Occipital lobe (tissue), 2 donors: ENCODE data around the gene SLC5A11. TPM values are rescaled to one million over a fixed set of nuclear protein-coding genes. Genes with fewer than 3 reads are reported as not detected.

Source experiments
- DNase-seq: peaks from one replicate; lab custom pipeline; 2025; lab: John Stamatoyannopoulos, UW
- total RNA-seq: library from RNA; depleted of rRNA; stranded (reverse); fragments of >200 nt; gene quantifications from one replicate; pipeline ENCODE4 v1.2.3, GENCODE V29; 2014

SLC5A11 gene
- total RNA-seq, 1 donor from 2014 or later, result not detected

DNA sequence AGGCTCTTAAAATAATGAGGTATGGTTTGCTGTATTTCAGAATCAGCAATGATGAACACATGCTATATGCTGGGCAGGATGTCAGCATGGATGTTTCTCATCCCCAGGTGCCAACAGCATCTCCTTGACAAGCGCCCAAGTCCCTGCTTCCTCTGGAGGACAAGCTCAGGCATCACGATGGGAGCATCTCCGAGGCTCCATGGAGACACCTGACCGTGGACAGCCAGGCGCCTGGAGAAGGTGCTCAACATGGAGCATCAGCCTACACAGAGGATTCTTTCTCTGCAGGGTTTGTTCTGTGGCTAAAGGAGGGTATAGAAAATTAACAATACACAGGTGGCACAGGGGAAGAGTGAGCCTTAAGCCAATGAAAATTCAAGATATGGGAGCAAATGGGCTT, 72.1 kb downstream of the SLC5A11 start:
- DNase-seq, result no peak

DNA sequence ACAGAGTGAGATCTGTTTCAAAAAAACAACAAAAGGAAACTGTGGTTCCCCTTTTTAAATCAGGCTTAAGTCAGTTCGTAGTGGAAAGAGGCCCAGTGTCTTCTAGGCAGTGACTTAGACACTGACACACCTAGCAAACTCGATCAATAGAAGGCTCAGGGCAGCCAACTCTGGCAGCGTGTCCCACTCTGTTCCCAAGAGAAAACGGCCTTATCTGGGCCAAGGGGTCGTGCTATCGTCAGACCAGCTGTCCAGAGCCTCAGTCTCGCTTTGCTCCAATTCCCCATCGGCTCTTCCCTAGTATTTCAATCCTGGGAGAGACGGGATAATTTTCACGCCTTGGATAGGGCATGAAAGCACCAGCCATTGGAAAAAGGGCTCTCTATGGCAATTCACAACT, 72.9 kb downstream of the SLC5A11 start:
- DNase-seq, result no peak

DNA sequence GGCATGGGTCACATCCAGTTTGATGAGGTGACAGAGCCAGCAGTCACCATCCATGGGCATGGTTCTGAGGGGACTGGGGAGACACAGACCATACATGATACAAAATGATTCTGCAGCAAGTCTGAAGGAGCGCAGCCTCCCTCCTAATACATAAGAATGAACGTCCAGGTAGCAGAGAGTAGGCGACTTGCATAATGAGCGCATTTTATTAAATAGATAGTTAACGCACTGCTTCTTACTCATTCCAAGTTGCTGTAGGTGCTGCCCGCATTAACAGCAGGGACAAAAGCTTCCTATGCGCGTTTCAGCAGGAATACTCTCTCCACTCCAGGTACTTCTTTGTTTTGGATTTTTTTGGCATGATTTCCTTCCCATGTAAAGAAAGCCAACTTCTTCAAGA, 73.8 kb downstream of the SLC5A11 start:
- DNase-seq, result no peak

DNA sequence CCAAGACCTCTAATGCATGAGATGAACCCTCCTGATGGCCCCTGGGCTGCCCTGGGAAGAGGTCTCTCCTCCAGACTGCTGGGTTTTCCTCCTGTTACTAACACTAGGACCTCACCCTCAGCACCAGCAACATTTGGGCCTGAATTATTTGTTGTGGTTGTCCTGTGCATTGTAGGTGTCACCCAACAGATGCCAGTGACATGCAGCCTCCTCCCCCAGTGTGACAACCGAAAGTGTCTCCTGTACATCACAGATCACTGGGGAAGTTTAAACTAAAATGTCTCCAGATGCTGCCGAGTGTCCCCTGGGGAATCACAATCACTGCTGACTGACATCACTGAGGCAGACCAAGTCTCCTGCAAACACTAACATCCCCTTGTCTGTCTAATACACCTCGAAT, 74.8 kb downstream of the SLC5A11 start:
- no peak for DNase-seq

DNA sequence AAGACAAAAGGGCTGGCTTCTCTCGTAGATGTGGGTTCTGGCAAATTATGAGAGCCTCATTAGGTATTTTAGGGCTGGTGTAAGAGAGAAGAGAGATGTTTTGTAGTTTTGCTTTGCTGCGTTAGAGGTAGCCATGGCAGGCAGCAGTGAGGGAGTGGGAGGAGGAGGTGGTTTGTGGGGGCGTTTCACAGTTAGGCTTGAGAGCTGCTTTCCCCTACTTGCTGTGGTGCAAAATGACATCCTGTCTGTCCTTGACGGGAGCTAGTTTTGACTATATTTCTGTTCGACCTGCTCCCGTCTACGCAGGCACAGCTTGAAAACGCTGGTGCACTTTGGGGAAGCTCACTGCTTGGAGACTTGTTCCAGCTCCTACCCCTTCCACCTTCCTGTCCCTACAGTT, 75.5 kb downstream of the SLC5A11 start:
- DNase-seq, result no peak

DNA sequence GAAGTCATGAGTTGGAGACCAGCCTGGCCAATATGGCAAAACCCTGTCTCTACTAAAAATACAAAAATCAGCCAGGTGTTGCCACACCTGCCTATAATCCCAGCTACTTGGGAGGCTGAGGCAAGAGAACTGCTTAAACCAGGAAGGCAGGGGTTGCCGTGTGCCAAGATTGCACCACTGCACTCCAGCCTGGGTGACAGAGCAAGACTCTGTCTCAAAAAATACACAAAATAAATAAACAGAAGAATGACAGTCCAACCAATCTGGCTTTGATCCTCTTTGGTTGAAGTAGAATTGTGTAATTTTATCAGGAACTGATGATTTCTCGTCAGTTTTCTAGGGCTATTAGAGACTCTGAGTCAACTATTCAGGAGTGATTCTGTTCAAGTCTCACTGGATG, 79.4 kb downstream of the SLC5A11 start:
- no peak for DNase-seq

DNA sequence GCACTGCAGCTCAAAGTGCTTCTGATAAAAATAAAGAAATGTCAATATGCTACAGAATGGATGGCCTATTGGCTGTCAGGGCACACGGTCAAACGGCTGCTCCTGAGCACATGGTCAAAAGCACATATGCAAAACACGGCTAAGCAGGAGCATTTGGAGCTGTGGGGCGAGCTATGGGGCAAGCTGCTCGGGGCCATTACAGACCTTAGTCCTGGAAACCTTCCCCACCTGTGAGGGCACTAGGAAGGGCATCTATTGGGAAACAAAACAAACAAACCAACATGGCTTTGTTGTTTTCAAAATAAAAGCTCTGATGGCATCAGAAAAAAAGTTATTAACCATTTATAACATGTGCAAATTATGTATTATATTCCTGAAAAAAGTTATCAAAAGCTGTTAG, 83.6 kb downstream of the SLC5A11 start:
- DNase-seq, result no peak

DNA sequence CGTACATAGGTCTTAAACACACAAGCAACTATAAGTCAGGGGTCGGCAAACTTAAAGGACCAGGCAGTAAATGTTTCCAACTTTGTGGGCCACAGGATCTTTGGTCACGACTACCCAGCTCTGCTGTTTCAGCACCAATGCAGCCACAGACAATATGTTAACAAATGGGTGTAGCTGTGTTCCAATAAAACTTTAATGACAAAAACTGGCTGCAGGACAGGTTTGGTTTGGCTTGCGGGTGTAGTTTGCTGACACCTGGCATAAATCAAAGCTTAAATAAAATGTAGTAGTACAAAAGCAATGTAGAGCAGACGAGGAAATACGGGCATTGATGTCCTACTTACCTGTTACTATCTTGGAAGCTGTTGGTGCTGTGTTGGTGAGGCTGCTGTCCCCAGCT, 84.7 kb downstream of the SLC5A11 start:
- no peak for DNase-seq

DNA sequence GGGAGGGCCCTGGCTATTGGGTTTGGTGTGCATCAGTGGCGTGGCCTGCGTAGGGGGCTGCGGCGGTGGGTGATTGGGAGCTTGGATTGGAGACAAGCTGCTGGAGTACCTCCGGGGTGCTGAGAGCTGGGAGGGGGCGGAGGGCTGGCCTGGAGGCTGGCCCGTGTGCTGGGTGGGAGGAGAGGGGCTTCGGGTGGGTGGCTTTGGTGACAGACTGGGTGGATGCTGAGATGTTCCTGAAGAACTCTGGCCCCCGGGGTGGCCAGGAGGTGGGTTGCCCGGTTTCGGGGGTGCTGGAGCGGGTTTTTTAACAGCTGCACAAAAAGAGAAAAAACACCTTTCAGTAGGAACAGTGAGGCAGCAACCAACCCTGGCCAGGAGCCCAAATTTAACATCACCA, 85.3 kb downstream of the SLC5A11 start:
- DNase-seq, result no peak

DNA sequence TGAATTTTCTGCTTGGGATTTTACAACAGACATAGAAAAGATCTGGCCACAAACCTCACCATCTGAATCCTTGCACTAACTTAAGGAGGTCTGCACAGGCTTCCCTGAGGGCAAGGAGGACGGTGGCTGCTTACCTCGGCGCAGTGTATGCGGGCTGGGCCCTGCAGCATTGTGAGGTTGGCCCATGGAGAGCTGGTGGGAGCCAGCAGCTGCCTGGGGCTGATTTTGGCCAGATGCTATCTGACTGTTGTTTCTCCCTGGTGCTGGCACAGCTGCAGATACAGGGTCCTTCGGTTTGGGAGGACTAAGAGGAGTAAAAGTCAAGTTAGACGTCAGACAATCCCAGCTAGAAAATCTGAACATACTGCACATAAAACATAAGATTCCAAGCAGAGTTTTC, 89.6 kb downstream of the SLC5A11 start:
- no peak for DNase-seq

DNA sequence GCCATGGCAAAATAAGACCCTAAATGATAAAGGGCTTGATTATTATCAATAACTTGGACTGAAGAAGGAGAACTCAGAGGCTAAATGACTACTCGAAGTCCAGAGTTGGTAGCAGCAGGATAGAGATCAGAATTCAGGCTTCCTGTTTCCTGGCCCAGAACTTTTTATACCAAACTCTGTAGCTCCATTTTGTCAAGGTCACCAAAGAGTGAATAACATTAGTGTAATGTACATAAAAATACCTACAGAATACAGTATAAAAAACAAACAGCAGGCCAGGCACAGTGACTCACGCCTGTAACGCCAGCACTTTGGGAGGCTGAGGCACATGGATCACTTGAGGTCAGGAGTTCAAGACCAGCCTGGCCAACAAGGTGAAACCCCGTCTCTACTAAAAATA, 90.4 kb downstream of the SLC5A11 start:
- no peak for DNase-seq

DNA sequence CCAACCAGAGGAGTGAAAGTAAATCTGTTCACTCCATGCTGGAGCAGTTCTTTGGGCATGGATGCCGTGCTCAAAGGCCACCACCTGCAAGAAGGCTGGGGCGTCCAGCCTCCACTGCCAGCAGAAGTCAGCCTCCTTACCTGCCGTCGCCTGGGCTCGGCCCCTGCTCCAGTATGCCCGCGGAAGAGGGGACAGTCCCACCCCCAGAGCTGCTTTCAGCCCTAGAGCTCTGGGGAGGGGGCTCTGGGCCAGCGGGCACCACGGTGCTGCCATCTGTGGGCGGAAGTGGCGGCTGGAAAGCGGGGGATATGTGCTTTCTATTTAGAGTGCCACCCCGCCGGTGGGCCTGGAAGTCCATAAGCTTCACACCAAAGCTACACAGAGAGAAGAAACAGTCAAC, 93.5 kb downstream of the SLC5A11 start:
- no peak for DNase-seq

DNA sequence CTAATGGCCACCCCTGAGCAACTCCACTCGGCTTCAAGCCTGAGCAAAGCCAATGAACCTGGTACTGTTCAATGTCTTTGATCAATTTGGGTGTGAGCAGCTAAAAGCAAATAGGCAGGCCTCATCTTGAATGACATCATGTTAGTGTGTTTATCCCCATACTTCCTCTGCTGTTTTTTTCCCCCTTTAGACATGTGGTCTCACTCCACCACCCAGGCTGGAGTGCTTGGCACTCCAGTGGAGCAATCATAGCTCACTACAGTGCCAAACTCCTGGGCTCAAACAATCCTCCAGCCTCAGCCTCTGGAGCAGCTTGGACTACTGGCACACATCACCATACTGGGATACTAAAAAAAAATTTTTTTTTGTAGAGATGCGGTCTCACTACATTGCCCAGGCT, 94.0 kb downstream of the SLC5A11 start:
- no peak for DNase-seq

DNA sequence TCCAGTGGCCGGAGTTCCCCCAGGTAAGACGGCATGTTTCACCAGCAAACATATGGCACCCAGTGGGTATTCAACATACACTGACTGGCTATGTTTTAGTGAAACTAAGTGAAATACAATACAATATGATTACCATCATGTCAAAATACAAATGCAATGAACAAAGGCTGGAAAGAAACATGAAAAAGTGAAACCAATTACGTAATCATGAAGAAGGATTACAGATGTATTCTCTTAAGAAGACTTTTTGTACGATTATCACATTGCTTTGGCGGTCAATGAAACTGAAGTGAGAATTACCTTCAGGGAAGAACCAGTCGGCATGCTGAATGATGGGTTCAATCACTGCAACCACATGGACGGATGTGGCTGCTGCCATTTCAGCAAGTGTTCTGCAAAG, 97.7 kb downstream of the SLC5A11 start:
- no peak for DNase-seq

DNA sequence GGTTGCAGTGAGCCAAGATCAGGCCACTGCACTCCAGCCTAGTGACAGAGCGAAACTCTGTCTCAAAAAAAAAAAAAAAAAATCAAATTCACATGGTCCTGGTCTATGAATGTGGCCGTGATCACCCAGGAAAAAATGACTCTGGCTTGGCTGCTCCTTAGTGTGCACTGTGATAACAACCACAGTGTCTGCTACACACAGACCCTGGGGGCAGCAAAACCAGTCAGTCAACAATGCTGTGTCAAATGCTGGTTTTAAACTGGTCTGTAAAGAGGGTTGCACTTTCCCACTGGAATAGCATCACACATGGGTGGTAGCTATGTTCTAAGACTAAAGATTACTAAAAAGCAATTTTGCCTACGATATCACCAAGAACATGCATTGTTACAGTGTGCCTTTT, 98.4 kb downstream of the SLC5A11 start:
- DNase-seq, result no peak

DNA sequence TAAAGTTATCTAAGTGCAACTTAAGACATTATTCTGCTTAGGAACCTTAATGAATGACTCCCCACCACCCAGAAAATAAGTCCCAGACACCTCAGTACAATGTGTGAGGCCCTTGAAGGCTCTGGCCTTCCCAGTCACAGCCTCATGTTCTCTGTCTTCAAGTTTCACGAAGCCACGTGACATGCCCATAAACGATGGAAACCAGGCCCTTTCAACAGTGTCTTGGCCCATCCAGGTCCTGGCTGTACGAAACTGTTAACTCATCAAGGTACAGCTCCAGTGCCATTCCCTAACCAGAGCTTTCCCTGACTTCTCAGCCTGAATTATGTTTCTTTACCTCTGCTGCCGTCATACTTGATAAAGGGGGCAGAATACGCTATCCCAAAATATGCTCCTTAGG, 100.4 kb downstream of the SLC5A11 start:
- DNase-seq, result no peak

DNA sequence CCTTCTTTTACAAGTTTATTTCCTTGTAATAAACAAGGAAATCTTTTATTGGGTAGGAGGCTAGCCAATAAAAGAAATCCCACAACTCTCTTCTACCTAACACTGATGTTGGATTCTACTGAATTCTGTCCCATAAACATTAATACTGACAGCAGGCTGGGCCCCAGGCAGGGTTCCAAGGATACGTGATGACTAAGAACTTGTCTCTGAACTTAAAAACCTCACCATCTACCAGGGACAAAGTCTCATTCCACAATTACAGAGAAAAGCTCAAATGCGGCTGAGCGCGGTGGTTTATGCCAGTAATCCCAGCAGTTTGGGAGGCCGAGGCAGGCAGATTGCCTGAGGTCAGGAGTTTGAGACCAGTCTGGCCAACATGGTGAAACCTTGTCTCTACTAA, 104.5 kb downstream of the SLC5A11 start:
- no peak for DNase-seq

DNA sequence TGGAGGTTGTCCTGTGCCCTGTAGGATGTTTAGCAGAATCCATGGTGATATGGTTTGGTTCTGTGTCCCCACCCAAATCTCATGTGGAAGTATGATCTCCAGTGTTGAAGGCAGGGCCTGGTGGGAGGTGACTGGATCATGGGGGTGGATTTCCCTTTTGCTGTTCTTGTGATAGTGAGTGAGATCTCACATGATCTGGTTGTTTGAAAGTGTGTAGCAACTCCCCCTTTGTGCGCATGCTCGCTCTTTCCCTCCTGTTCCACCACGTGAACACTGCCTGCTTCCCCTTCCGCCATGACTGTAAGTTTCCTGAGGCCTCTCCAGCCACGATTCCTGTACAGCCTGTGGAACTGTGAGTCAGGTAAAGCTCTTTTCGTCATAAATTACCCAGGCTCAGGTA, 107.5 kb downstream of the SLC5A11 start:
- no peak for DNase-seq

DNA sequence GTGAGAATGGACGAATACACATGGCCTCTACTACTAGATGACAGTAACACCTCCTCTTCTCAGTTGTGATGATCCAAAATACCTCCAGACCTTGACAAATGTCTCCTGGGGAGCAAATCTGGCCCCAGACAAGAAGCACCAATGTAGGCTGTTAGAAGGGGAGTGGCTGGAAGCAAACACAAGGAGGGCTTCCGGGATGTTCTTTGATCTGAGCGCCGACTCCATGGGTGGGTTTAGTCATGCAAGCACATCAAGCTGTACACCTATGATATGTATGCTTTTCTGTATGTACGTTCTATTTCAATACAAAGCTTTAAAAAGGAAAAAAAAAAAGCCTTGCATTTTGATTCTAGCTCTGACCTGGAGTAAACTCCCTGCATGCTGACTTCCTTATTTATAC, 108.0 kb downstream of the SLC5A11 start:
- no peak for DNase-seq

DNA sequence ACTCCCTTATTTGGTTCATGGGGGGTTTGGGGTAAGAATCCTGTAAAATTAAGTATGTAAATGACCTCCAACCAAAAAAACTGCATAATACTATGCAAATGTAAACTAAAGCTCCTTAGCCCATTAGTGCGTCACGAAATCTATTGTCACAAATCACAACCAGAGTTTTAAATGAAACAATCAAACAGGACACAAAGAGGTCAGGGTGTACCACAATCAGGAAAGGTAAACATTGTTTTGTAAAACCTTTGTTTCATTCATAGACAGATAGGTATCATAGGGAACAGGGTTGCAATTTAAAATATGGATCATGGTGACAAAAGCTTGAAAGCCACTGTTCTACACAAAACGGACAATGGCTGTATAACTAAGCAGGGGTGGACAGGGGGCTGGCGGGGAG, 108.4 kb downstream of the SLC5A11 start:
- DNase-seq, result no peak

DNA sequence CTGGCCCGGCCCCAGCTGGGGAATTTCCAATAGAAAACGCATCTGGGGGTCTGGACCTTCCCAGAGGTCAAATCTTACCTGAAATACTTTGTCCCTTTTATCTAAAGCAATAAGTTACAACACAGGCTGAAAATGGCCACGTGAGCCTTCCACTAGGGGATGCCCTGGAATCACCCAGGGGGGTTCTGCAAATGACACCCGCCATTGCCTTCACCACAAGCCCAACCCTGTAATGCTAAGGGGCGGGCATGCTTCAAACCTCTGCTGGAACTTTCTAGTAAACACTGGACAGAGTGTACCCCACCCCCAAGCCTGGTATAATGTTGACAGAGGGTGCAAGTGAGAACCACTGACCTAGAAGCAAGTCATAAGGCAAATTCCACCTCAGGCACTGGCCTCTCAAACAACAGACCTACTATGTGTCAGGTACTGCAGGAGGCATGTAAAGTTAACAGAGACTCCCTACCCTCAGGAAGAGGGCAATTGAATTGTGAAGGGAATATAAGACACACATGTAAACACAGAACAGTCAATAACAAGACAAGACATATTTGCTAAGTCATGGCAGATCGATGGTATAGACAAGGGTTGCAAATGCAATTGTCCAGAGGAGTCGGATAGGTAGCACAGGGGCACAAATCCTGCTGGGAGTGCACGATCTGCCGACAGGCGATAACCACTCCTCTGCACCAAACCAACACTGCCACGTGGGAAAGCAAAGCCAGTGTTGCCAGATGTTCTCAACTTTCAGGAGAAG, 110.4 kb downstream of the SLC5A11 start:
- no peak for DNase-seq

DNA sequence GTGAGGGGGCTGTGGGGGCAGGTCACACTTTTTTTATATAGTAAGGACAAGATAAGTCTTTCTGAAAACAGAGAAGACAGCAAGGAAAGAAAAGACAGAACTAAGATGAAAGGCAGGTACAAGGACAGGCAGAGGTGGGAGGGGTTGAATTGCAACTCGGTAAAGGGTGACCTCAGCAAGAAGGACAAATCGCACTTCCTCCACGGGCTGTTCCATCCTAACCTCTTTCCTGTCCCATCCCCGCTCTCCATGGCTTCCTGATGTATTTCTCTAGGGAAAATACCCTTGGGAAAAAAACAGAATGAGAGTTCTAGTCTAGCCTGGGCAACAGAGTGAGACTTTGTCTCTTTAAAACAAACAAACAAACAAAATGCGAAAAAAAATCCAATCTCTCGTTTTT, 112.1 kb downstream of the SLC5A11 start:
- no peak for DNase-seq
